Measurements from ENCODE around the gene CEBPZOS.
"Not testable (repeated sequence)": the region's sequence is repeated elsewhere in the genome, so short reads cannot be mapped to it uniquely, and the experiment has no call there.

The CEBPZOS gene

DNA sequence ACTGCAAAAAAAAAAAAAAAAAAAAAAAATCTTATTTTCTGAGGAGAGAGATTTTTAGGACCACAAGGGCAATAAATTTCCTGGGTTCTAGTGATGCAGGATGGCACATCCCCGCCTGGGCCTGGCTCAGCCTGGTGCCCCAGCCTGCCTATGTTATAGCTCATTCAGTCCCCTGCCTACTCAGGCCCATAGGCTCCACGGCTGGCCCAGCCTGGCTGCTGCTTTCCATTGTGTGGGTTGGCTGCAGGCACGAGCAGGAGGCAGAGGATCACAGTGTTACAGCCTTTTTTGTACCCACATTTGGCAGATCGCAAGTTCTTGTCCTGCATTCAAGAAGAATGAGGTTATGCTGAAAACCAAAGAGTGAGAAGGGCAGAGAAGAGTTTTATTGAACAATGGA is 5.0 kb upstream of the CEBPZOS start:
- DNase-seq (ENCODE audit: low read depth, low spot score), result no peak

DNA sequence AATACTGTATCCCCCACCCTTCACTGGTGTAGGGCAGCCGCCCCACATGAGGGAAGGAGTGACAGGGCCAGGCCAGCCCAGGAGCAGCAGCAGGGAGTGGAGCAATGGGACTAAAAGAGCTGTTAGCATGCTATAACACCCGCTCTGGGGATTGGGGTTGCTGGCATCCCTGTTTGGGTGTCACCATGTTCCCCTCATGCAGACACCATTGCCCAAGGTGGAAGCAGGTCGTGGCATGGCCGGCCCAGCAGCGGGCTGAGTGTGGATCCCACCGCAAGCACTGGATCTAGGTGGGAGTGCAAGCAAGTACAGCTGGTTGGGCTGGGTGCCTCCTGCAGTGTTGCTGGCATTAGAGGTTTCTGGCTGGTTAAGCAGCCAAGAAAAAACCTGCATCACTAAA is 4.5 kb upstream of the CEBPZOS start:
- DNase-seq (ENCODE audit: low read depth, low spot score), result no peak

DNA sequence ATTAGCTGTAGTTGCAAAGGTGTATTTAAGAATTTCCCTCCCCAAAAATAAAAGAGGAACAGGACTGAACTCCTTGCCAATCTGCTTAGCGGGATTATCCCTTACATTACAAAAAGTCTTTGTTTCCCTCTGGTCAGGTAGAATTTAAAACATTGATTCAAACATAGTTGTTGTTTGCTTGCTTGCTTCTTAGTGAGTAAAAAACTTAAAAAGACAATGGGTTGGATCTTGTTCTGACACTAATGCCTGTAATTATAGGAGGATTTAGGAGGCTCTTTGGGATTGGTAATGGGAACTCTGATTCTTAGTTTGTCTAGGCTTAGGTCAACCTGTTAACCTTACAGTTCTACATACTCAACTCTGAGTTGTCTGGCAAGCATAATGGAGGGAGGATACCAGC is 3.7 kb upstream of the CEBPZOS start:
- no peak for DNase-seq (ENCODE audit: low read depth, low spot score)

DNA sequence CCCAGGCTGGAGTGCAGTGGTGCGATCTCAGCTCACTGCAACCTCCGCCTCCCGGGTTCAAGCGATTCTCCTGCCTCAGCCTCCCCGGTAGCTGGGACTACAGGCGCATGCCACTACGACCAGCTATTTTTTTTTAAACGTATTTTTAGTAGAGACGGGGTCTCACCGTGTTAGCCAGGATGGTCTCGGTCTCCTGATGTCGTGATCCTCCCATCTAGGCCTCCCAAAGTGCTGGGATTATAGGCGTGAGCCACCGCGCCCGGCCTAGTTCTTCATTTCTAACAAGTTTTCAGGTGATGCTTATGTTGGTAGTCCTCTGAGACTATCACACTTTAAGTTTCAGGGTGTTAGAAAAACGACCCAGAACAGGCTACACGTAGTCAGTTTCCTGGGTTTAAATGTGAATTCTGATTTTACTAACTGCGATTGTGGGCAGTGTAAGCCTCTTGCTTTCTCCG is 405 bp upstream of the CEBPZOS start:
- DNase-seq (ENCODE audit: low read depth, low spot score), result not testable (repeated sequence)

DNA sequence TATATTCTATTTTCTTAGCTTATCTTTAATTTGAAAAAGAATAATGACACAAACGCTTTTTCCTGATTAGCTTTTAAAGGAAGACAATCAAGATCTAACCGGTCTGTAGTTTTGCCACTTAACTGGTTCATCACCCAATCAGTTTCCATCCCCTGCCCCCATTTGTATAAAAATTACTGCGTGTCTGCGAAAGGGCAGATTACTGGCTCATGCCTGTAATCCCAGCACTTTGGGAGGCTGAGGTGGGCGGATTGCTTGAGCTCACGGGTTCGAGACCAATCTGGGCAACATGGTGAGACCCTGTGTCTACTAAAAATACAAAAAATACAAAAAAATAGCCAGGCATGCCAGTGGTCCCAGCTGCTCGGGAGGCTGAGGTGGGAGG is 2.4 kb downstream of the CEBPZOS start:
- no peak for DNase-seq (ENCODE audit: low read depth, low spot score)

DNA sequence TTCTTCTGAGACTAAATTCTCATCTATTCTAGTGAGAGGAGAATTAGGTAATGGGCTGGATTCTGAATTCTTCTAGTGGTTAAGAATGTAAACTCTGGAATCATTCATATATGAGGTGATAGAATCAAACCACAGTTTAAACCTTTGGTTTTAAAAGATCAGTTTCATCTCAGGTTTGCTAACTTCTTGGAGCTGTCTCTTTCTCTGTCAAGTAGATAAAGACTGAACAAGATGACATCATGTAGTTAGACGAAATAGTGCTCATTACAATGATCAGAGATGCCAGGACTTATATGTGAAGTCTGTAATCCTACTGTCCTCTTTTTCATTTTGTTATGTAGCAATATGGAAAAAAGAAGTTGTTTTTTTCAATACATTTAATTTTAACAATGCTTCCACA is 4.9 kb downstream of the CEBPZOS start:
- DNase-seq (ENCODE audit: low read depth, low spot score), result no peak

DNA sequence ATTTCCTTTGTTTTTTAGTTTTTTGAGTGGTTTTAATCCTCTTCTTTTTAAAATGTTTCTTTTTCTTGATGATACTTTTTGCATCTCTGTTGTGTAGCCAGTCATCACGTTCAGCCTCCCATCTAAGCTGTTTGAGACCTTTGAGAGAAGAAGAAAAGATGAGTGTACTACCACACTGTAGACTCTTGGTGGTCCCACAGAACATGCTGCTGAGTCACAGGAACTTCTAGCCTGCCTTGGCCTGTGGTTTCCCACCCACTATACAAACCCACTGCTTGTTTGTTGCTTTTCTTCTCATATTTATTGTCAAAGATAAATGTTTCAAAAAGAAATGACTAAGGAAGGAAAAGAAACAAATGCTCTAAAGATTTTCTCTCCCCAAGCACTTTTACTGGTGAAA is 5.5 kb downstream of the CEBPZOS start:
- DNase-seq (ENCODE audit: low read depth, low spot score), result no peak

DNA sequence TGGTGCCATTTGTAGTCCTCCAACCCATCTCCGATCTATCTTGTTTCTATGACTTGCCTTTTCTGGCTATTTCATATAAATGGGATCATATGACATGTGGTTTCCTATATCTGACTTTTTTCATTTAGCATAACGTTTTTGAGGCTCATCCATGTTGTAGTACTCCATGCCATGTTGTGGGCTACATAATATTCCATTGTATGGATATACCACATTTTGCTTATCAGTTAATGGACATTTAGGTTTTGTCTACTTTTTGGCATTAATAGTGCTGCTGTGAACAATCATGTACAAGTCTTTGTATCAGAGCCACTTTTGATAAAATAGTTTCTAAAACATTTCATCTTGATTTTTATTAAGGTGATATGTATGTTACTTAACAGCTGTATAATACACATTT is 7.4 kb downstream of the CEBPZOS start:
- DNase-seq (ENCODE audit: low read depth, low spot score), result no peak

DNA sequence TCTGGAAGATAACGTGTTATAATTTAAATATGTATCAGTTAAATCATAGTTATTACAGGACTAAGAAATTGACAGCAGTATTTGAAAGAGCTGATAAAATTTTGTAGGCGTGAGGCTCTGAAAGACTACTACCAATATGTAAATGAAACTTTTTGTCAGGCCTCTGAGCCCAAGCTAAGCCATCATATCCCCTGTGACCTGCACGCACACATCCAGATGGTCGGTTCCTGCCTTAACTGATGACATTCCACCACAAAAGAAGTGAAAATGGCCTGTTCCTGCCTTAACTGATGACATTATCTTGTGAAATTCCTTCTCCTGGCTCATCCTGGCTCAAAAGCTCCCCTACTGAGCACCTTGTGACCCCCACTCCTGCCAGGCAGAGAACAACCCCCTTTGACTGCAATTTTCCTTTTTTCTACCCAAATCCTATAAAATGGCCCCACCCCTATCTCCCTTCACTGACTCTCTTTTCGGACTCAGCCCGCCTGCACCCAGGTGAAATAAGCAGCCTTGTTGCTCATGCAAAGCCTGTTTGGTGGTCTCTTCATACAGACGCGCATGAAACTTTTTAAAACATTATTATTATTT is 8.9 kb downstream of the CEBPZOS start:
- not testable (repeated sequence) for DNase-seq (ENCODE audit: low read depth, low spot score)

DNA sequence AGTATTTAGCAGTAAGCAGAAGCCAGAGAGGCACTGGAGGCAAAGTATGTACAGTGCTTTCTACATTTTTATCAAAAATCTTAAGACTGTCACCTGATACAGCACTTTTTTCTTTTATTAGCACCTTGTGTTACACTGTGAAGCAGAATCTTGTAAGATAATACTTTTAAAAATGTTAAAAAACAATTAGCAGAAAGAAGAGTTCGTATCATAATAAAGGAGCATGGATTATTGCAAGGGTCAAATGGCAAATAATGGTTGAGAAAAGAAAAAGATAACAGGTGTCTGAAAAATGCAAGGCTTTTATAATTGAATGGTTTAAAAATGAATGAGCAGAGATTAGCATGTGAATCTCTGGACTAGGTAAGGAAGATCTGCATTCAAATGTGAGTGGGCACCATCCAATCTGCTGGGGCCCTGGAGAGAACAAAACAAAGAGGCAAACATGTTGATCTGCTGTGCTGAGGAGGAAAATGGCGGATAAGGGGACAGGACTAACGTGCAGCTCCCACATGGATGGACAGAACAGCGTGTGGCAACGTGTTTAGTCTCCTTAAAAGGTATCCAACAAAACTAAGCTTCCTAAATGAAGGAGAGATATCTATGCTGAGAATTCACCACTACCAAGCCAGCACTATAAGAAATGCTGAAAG is 9.5 kb downstream of the CEBPZOS start:
- no peak for DNase-seq (ENCODE audit: low read depth, low spot score)

DNA sequence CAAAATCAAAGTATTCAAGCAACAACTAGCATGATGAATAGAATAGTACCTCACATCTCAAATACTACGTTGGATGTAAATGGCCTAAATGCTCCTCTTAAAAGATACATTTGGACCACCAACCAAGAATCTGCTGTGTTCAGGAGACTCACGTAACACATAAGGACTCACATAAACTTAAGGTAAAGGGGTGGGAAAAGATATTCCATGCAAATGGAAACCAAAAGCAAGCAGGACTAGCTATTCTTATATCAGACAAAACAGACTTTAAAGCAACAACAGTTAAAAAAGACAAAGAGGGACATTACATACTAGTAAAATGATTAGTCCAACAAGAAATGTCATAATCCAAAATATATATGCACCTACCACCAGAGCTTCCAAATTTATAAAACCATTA is 10.5 kb downstream of the CEBPZOS start:
- not testable (repeated sequence) for DNase-seq (ENCODE audit: low read depth, low spot score)

DNA sequence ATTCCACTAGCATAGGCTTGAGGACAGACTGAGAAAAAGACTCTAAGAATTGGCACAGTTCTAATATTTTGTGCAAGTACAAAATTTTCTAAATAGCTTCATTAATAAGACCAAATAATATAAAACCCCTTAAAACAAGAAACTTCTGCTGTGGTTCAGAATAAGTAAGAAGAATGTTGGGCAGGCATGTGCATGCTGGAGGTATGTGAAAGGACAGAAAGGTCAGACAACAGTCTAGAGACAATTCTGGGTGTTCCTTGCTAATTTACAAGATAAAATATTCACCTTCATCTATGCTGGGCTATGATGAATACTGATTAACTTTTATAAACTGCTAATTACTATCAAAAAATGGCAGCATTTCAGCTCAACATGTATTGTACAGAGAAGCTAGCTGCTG is 14.9 kb downstream of the CEBPZOS start:
- DNase-seq (ENCODE audit: low read depth, low spot score), result no peak

DNA sequence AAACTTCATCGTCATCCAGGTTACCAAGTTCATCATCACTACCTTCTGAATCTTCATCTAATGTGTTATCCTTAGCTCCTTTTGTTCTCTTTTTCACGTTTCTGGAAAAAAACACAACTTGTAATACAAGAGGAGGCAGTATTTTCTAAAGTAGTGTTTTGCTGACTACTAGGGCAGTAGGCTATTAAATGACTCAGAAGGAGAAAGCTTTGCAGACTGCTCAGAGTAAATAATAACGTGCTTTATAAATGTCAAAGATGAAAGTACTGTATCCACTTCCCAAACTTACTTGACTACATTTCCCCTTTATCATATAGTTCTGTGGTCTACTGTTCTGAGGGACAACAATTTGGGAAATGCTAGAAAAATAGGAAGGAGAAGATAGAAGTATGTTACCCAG is 15.6 kb downstream of the CEBPZOS start:
- DNase-seq (ENCODE audit: low read depth, low spot score), result no peak

DNA sequence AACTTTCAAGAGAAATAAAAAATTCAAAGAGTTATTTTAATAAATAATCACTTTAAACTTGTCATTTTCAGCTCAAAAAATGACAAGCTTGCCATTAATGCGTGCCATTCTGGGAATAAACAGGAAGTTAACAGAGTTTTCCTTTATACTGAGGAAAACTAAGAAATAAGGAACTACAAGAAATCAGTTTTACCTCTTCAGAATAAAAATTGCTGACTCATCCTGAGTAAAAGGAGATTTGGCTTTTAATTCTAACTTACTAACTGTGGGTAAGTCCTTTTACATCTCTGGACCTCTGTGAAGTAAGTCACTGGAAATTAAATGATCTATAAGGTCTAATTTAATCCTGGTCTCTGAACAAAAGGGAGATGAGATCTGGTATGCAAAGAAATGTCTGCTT is 19.0 kb downstream of the CEBPZOS start:
- DNase-seq (ENCODE audit: low read depth, low spot score), result no peak

DNA sequence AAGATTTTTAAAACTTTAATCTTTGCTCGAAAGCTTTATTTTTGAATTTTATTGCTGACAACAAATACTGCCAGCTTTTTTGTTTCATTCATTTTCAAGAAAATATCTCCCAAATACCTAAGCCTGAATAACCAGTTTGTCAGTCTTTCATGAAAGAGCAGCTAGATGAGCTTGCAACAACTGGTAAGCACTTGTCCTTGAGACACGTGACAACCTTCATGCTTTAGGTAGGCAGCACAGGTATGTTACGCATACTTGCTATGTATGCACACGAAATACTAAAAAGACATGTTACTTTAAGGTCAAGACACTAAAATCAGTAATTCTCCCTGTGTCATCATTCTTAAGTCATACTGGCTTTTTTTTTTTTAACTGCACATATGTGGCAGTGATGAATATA is 22.8 kb downstream of the CEBPZOS start:
- no peak for DNase-seq (ENCODE audit: low read depth, low spot score)

DNA sequence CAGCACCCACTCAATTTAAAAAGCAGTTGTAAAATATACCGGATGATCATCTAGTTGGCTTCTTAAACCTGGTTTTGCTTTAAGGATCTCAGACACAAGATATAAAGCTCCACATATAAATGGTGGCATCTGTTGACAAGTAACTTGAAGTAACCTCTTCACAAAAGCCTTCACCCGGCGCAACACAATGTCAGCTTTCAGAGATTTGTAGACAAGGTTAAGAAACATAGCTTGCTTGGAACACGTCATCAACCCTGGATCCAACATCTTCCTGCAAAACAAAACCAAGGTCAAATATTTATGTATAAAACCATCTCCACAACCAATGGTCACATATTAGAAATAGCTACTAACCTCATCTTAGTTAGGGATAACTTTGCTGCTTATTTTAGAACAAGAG is 26.8 kb downstream of the CEBPZOS start:
- DNase-seq (ENCODE audit: low read depth, low spot score), result no peak

DNA sequence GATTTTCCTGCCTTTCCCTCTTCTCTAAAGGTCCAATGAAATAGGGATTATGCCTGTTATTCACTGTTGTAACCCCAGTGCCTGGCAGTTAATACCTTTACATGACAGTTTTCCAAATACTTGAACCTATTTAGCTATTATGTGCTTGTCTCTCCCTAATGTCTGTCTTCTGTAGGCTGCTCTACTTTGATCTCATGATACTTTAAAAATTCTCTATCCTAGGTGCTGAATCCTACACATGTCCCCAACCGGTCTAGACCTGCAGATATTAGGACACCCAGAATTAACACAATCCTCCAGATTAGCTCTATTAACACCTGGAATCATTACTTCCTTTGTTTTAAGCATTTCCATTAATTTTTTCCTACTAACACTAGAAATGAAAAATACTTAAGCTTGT is 27.8 kb downstream of the CEBPZOS start:
- DNase-seq (ENCODE audit: low read depth, low spot score), result no peak

DNA sequence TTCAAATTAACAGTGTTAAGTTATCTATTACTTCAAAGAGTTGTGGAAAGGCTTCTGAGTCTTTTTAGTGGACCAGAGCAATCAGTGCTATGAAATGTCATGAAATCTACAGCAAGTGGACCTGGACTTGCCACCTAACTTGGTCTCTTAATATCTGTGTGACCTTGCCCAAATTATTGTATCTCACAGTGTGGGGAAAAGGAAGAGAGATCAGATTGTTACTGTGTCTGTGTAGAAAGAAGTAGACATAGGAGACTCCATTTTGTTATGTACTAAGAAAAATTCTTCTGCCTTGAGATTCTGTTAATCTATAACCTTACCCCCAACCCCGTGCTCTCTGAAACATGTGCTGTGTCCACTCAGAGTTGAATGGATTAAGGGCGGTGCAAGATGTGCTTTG is 28.8 kb downstream of the CEBPZOS start:
- DNase-seq (ENCODE audit: low read depth, low spot score), result not testable (repeated sequence)

DNA sequence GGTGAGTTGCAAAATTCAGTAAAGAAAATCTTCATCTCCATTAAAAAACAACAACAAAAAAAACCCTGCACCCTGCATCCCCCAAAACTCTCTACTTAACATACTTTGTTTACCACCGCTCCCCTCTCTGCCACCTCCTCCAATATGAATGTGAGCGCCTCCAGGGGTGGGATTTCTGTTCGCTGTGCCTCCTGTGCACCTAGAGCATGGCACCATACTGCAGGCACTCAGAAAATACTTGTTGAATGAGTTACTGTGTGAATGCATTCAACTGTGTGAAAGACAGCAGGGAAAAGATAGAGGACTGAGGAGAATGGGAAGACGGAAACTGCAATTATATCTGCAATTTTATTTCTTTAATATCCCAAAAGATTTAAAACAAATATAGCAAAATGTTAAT is 30.6 kb downstream of the CEBPZOS start:
- DNase-seq (ENCODE audit: low read depth, low spot score), result no peak

DNA sequence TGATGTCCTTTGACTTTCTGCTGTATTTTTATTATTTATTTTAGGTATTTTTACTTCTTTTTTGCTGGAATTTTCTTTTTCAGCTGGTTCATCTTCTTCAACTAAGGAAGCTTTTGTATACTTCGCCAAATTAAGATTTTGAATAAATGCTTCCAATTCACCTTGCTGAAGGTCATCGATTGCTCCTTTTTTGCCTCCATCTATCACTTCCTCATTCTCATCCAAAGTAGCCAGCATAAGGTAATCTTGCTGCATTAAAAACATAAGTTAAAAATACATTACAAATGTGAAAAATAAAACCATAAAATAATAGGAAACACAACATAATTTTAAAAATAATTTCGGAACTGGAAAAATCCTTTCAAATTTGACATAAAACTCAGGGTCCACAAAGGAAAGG is 32.5 kb downstream of the CEBPZOS start:
- no peak for DNase-seq (ENCODE audit: low read depth, low spot score)

DNA sequence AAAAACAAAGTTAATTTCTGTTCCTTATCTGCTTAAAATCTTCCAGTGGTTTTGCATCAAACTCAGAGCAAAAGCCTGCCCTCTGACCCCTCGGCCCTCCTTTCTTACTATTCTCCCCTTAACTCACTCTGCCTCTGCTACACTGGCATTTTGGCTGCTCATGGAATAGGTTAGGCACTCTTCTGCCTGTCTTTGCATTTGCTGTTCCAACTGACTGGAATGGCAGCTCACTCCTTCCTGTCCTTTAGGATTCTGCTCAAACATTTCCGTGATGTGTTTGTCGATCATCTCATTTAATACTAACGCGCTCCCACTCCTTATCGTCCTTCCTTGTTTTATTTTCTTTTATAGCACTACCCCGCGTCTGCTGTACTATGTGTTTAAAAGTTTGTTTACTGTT is 34.3 kb downstream of the CEBPZOS start:
- DNase-seq (ENCODE audit: low read depth, low spot score), result no peak

DNA sequence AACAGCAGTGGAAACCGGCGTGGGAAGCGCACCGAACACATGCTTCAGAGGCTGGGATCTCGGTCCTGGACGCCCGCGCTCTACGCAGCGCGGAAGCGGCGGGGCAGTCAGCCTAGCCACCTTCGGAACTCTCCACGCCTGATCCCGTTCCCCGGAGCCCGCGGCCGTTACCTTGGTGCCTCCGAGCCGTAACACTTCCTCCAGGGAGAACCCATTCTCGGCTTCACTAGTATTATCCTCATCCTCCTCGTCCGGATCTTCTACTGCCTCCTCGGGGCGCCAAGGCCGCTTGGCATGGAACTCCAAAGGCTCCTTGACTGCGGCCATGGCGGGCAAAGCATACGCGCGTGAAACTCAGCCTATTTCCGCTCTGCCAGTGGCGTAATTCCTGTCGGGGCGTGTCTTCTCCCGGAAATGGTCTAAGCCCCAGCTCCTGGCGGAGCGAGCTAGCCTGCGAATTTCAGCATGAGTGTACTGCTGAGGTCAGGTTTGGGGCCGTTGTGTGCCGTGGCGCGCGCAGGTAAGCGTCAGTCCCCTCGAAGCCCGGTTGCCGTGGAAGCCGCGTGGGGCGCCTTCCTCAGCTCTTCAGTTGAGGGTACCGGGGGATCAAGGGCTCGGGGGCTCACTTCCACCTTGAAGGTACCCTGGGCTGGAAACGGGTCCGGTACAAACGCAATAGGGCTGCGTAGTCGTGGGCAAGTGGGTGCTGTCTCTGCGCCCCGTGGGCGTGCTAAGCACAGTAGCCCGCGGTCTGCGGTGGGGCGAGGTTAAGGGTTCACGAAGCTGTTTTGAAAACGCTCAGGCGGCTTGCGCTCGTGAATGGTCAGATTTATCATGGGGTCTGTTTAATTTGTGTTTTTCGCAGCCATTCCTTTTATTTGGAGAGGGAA is 35.2 kb downstream of the CEBPZOS start, which contains the start of the genes CEBPZ and NDUFAF7:
CEBPZ (minus strand) TSS at position 356 of the 890 bp plus-strand sequence; CDS start at position 327, 29 bp downstream.
NDUFAF7 (plus strand) TSS at position 418 of the 890 bp plus-strand sequence; CDS start at position 466, 48 bp downstream.
- peak; percentile 72 for DNase-seq (ENCODE audit: low read depth, low spot score)

Measured in smooth muscle cell of the brain vasculature (primary cell).